H1 (cell line): ENCODE results near the gene TOR1B. TPM values are rescaled to one million over a fixed set of nuclear protein-coding genes. Genes with fewer than 3 reads are reported as not detected.
"Not testable (repeated sequence)": the region's sequence is repeated elsewhere in the genome, so short reads cannot be mapped to it uniquely, and the experiment has no call there.

Experiments
- CTCF ChIA-PET: fragments of 300-600 bp; sonication (Branson Sonifier 250); formaldehyde crosslinking; loops from one replicate; lab custom pipeline; 2021; ENCODE audit not compliant: partially characterized antibody; lab: Charles Lee
- POLR2A ChIA-PET: fragments of 300-600 bp; sonication (Branson Sonifier 250); formaldehyde crosslinking; loops from one replicate; lab custom pipeline; 2021; ENCODE audit warnings: inconsistent platforms; ENCODE audit not compliant: partially characterized antibody; lab: Charles Lee
- DNase-seq, 2 experiments: peaks; one replicate each; pipeline versions ENCODE4 v3.0.0 to v3.0.0-alpha.2; 2010 to 2022; ENCODE audit warnings: low spot score in 2 of 2, low read depth in 1 of 2, mixed read lengths in 1 of 2
- FAIRE-seq: peaks from 2 replicates; lab custom pipeline; 2011; peaks lifted over from hg19 to GRCh38; lab: Jason Lieb, UNC
- H2AFZ ChIP-seq: 2 replicates; pipeline ENCODE4 v1.8.1; 2012; ENCODE audit warnings: low read length, inconsistent platforms
- H2AK5ac ChIP-seq: 2 replicates; pipeline ENCODE4 v1.6.1; 2013; ENCODE audit warnings: low read depth, low read length
- H2BK120ac ChIP-seq: replicated peaks from 2 replicates; pipeline ENCODE3; 2013; ENCODE audit warnings: low read depth, low read length, inconsistent platforms
- H2BK12ac ChIP-seq: 2 replicates; pipeline ENCODE4 v1.6.1; 2013; ENCODE audit warnings: low read depth, low read length
- H2BK15ac ChIP-seq: 2 replicates; pipeline ENCODE4 v1.6.1; 2013; ENCODE audit warnings: low read length
- H2BK20ac ChIP-seq: 2 replicates; pipeline ENCODE4 v1.6.1; 2013; ENCODE audit warnings: low read length
- H2BK5ac ChIP-seq: 2 replicates; pipeline ENCODE4 v1.6.1; 2013; ENCODE audit warnings: low read depth, low read length
- H3K14ac ChIP-seq: 2 replicates; pipeline ENCODE4 v1.6.1; 2013; ENCODE audit warnings: inconsistent platforms; ENCODE audit not compliant: insufficient read length
- H3K18ac ChIP-seq: 2 replicates; pipeline ENCODE4 v1.6.1; 2013; ENCODE audit warnings: low read length; ENCODE audit errors: extremely low read depth
- H3K23ac ChIP-seq: 2 replicates; pipeline ENCODE4 v1.6.1; 2013; ENCODE audit warnings: inconsistent platforms; ENCODE audit not compliant: insufficient read length
- H3K23me2 ChIP-seq: 2 replicates; pipeline ENCODE4 v1.6.1; 2013; ENCODE audit warnings: low read depth, low read length
- H3K27ac ChIP-seq: 2 replicates; pipeline ENCODE4 v1.6.1; 2011; ENCODE audit warnings: low read depth, low read length, inconsistent platforms
- H3K27me3 ChIP-seq, 4 experiments: replicated peaks in 1 of 4; 1 replicate in 1 of 4; 2 replicates in 3 of 4; pipeline versions ENCODE4 v1.6.1 to v1.8.1; 2011 to 2013; ENCODE audit warnings: low read length in 3 of 4, mild to moderate bottlenecking in 3 of 4, inconsistent platforms in 2 of 4, mixed read lengths in 2 of 4, moderate library complexity in 1 of 4; ENCODE audit not compliant: control insufficient read depth in 3 of 4, insufficient read depth in 3 of 4; ENCODE audit errors: extremely low read depth in 1 of 4
- H3K36me3 ChIP-seq, 4 experiments: 2 replicates each; pipeline versions ENCODE4 v1.6.1 to v1.8.1; 2011 to 2013; ENCODE audit warnings: mild to moderate bottlenecking in 4 of 4, low read length in 3 of 4, moderate library complexity in 2 of 4, control low read depth in 1 of 4, inconsistent platforms in 1 of 4; ENCODE audit not compliant: insufficient read depth in 4 of 4, control insufficient read depth in 2 of 4
- H3K4ac ChIP-seq: replicated peaks from 2 replicates; pipeline ENCODE3; 2013; ENCODE audit warnings: low read length, low read depth, mixed read lengths, inconsistent platforms; ENCODE audit not compliant: insufficient read length
- H3K4me1 ChIP-seq, 4 experiments: replicated peaks in 1 of 4; 1 replicate in 1 of 4; 2 replicates in 3 of 4; pipeline versions ENCODE4 v1.6.1 to v1.8.1; 2011 to 2013; ENCODE audit warnings: low read length in 3 of 4, inconsistent platforms in 2 of 4, mixed read lengths in 1 of 4; ENCODE audit not compliant: insufficient read depth in 4 of 4, control insufficient read depth in 3 of 4
- H3K4me2 ChIP-seq, 2 experiments: 2 replicates each; pipeline versions ENCODE4 v1.6.1 to v1.8.1; 2011 to 2013; ENCODE audit warnings: low read depth in 2 of 2, low read length in 2 of 2, control low read depth in 1 of 2, inconsistent platforms in 1 of 2, mild to moderate bottlenecking in 1 of 2; ENCODE audit not compliant: insufficient read depth in 1 of 2
- H3K4me3 ChIP-seq, 4 experiments: fragments of 200-600, 300-600 bp in 1 of 4; sonication (generic), shearing (Covaris generic), sonication (Bioruptor Twin) in 1 of 4; 2 replicates each; pipeline versions ENCODE4 v1.5.1 to v1.8.1; 2011 to 2016; ENCODE audit warnings: low read length in 4 of 4, low read depth in 3 of 4, control low read depth in 2 of 4, inconsistent platforms in 2 of 4, mild to moderate bottlenecking in 2 of 4, mixed read lengths in 1 of 4, moderate library complexity in 1 of 4; ENCODE audit not compliant: insufficient read depth in 2 of 4; ENCODE audit errors: extremely low read depth in 1 of 4
- H3K56ac ChIP-seq: replicated peaks from 2 replicates; pipeline ENCODE3; 2013; ENCODE audit warnings: low read depth, mild to moderate bottlenecking, mixed read lengths, low read length, inconsistent platforms; ENCODE audit not compliant: insufficient read length
- H3K79me1 ChIP-seq: 2 replicates; pipeline ENCODE4 v1.6.1; 2013; ENCODE audit warnings: low read depth, low read length, control low read depth
- H3K79me2 ChIP-seq, 2 experiments: 2 replicates each; pipeline versions ENCODE4 v1.6.1 to v1.8.1; 2012 to 2013; ENCODE audit warnings: low read length in 2 of 2, mild to moderate bottlenecking in 2 of 2, inconsistent platforms in 1 of 2; ENCODE audit not compliant: insufficient read depth in 2 of 2, control insufficient read depth in 1 of 2
- H3K9ac ChIP-seq, 4 experiments: replicated peaks in 1 of 4; 1 replicate in 1 of 4; 2 replicates in 3 of 4; pipeline versions ENCODE4 v1.6.1 to v1.8.1; 2011 to 2013; ENCODE audit warnings: low read depth in 3 of 4, low read length in 3 of 4, control low read depth in 2 of 4, mild to moderate bottlenecking in 2 of 4, moderate library complexity in 2 of 4, inconsistent platforms in 1 of 4; ENCODE audit errors: extremely low read depth in 1 of 4
- H3K9me3 ChIP-seq, 2 experiments: 2 replicates each; pipeline versions ENCODE4 v1.6.1 to v1.8.1; 2012 to 2013; ENCODE audit warnings: mild to moderate bottlenecking in 2 of 2, moderate library complexity in 2 of 2, control low read depth in 1 of 2, inconsistent platforms in 1 of 2, low read depth in 1 of 2, low read length in 1 of 2, mixed read lengths in 1 of 2; ENCODE audit not compliant: insufficient read depth in 2 of 2
- H4K20me1 ChIP-seq, 2 experiments: replicated peaks in 1 of 2; 2 replicates each; pipeline versions ENCODE3 to v1.8.1; 2011 to 2013; ENCODE audit warnings: inconsistent platforms in 2 of 2, low read length in 2 of 2, mild to moderate bottlenecking in 1 of 2; ENCODE audit not compliant: insufficient read depth in 2 of 2, control insufficient read depth in 1 of 2
- H4K5ac ChIP-seq: 2 replicates; pipeline ENCODE4 v1.6.1; 2013; ENCODE audit warnings: low read length, low read depth, mixed read lengths, inconsistent platforms; ENCODE audit not compliant: insufficient read length
- H4K8ac ChIP-seq: 2 replicates; pipeline ENCODE4 v1.8.0; 2013; ENCODE audit warnings: mild to moderate bottlenecking, moderate library complexity, low read length, inconsistent platforms; ENCODE audit not compliant: insufficient read depth; ENCODE audit errors: extremely low read depth
- H4K91ac ChIP-seq: replicated peaks from 2 replicates; pipeline ENCODE3; 2013; ENCODE audit warnings: low read length, mixed read lengths, inconsistent platforms; ENCODE audit not compliant: insufficient read length
- WGBS, 2 experiments: shearing (Covaris generic) in 1 of 2; methylation state at CpG; one replicate each; pipeline versions ENCODE4 v1.1.6 to v1.1.7; 2013 to 2015; ENCODE audit warnings: low lambda C conversion rate in 2 of 2, mixed read lengths in 2 of 2, inconsistent platforms in 1 of 2, low coverage in 1 of 2, missing lambda C conversion rate in 1 of 2; ENCODE audit not compliant: insufficient replicate concordance in 2 of 2, insufficient coverage in 1 of 2, insufficient read length in 1 of 2; ENCODE audit errors: extremely low coverage in 1 of 2, missing lambda C conversion rate in 1 of 2; 5-methylcytosine and 5-hydroxymethylcytosine counted together
- polyA plus RNA-seq, 7 experiments: library from polyadenylated mRNA; depleted of rRNA in 3 of 7; stranded (reverse) in 5 of 7; unstranded in 2 of 7; fragments of >200 nt in 5 of 7; fragments of 200-250 nt in 2 of 7; gene quantifications; 1 replicate in 5 of 7; 2 replicates in 1 of 7; 4 replicates in 1 of 7; pipeline versions ENCODE4 v1.2.1 to v1.2.3, GENCODE V29; 2011 to 2013; ENCODE audit warnings: missing spikeins in 2 of 7, mixed read lengths in 2 of 7
- total RNA-seq: library from RNA; stranded (reverse); fragmentation: NEBNext Ultra II Directional; extraction: Animal tissue kit (Norgen Biotek cat#: 25700); gene quantifications from 2 replicates; pipeline ENCODE4 v1.2.1, GENCODE V29; 2021

The TOR1B gene
- total and polyA plus RNA-seq, 2 of the 8 experiments (the other 6 are each of a cell fraction or from before 2014, with no cell fraction given) = 11.4 to 17.4 TPM

DNA sequence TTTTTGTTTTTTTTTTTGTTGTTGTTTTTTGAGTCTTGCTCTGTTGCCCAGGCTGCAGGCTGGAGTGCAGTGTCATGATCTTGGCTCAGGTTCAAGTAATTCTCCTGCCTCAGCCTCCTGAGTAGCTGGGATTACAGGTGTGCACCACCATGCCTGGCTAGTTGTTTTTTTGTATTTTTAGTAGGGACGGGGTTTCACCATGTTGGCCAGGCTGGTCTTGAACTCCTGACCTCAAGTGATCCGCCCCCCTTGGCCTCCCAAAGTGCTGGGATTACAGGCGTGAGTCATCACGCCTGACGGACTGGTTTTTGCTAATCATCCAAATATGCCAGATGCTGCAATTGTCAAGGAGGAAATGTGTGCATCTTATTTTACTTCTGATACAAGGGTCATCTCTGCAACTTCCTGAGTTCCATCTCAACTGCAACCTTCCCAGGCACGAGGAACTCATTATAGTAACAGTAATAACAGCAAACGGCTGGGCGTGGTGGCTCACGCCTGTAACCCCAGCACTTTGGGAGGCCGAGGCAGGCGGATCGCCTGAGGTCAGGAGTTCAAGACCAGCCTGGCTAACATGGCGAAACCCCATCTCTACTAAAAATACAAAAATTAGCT lies 40.5 kb upstream of the TOR1B start:
- H3K79me1 ChIP-seq, H2BK12ac ChIP-seq, H3K18ac ChIP-seq, H3K4me3 ChIP-seq, H3K4me2 ChIP-seq, H2AK5ac ChIP-seq, H3K36me3 ChIP-seq, H2BK5ac ChIP-seq, DNase-seq, H3K4me1 ChIP-seq, H3K23ac ChIP-seq, H3K56ac ChIP-seq, H3K14ac ChIP-seq, H3K9ac ChIP-seq, H3K9me3 ChIP-seq, H3K23me2 ChIP-seq, H2BK20ac ChIP-seq, H3K27ac ChIP-seq, H3K79me2 ChIP-seq, H3K27me3 ChIP-seq, H2AFZ ChIP-seq, H2BK120ac ChIP-seq, H4K5ac ChIP-seq, FAIRE-seq, H2BK15ac ChIP-seq, H4K91ac ChIP-seq, H4K20me1 ChIP-seq, H4K8ac ChIP-seq, H3K4ac ChIP-seq: not testable (repeated sequence)
- POLR2A ChIA-PET = interaction anchor here (1.3 to 1.6 kb wide), 2 partner anchors 13 to 35 kb away, joined by 3 read pairs; no protein-coding TSS in a partner anchor
- whole genome bisulfite sequencing, 2 experiments = 86% methylated on average over 11 of the region's 13 CpGs; no CpG with 5 or more reads in 1 of the 2 experiments
- CTCF ChIA-PET = interaction anchor here (1.2 to 16.4 kb wide), 7 partner anchors 10 to 36 kb away, joined by 3 to 168 read pairs (median 5); partner anchors contain the start of gene PTGES
